C1 segment of cervical spinal cord (tissue), 14 donors: ENCODE results near the gene FOSL1.
"Not testable (repeated sequence)": the region's sequence is repeated elsewhere in the genome, so short reads cannot be mapped to it uniquely, and the experiment has no call there.

Experiments used
- DNase-seq, 14 donors: peaks; one replicate each; lab custom pipeline; 2025; lab: John Stamatoyannopoulos, UW

Gene FOSL1

DNA sequence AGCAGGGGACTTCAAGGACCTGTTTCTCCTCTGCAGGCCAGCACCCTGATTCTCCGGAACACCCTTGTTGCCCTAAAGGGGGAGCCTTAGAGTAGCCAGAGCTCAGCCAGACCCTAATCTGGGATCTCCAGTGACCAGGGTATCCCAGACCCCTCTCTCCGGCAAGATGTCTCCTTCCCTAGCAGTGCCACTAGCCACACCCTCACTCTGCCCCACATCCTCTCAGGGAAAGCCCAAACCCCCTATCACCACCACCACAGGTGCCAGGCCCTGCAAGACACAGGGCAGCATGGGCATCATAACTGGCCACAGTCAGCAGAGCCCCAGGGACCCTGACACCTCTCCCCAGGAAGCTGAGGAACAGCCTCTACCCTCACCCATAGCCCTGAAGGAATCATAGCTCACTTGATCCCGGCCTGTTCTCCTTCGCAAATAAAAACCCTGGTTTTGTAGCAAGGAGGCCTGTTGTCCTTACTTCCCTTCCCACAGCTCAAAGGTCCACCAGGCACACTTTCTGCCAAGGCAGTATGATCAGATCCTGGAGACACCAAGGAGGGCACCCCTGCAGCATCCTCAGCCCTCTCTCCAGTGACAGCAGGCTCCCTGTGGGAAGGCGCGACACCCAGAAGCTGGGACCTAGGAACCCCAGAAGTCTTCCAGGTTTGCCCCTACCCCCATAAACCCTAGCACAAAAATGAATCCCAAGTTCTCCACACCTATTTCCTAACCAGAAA is 46.8 kb downstream of the FOSL1 start:
- DNase-seq = no peak

DNA sequence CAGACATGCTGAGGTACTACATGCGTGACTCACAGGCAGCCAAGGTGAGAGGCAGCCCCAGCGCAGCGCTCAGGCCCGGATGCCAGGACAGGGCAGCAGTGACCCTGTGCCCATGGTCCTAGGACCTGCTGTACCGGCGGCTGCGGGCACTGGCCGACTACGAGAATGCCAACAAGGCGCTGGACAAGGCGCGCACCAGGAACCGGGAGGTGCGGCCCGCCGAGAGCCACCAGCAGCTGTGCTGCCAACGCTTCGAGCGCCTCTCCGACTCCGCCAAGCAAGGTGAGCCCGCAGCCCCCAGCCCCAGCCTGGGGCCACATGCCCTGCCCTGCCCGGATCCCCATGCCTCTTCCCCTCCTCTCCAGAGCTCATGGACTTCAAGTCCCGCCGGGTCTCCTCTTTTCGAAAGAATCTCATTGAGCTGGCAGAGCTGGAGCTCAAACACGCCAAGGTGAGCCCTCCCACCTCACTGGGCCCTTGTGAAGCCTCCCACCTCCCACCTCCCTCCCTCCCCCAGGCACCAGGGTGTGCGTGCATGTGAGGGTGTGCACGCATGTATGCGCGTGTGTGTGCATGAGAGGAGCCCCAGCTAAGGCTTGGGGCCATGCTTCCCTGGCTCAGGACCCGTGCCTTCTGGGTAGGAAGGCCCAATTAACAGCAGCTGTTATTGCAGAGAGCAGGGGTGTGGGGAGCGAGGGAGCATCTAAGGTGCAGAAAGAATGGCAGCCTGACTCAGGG is 47.5 kb downstream of the FOSL1 start:
- no peak for DNase-seq

DNA sequence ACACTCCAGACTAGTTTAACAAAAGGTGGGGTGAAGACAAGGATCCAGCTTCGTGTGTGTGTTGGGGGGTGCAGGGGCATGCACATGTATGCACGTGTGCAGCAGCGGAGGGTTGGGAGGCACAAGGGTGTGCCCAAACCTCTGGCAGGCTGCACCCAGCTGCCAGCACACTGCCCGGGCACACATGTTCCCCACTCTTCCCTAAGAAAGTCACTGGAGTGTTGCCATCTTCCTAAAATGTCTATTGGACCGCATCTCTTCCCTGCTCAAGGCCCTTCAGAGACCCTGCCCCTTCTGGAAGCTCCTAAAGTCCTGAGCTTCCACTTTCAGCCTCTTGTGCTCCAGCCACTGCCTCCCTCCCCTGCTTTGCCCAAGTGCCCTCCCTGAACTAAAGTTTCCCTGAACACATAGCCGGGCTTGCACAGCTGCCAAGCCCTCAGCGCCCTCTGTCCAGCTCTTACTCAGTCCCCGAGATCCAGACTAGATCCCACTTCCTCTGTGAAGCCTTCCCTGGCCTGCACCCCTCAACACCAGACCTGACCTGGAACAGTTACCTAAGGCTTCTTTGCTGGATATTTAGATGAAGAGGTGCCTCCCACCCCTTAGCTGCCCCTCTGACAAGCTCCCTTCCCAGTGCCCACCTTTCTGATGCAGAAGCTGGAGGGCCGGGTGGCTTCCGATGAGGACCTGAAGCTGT is 48.2 kb downstream of the FOSL1 start:
- DNase-seq = no peak

DNA sequence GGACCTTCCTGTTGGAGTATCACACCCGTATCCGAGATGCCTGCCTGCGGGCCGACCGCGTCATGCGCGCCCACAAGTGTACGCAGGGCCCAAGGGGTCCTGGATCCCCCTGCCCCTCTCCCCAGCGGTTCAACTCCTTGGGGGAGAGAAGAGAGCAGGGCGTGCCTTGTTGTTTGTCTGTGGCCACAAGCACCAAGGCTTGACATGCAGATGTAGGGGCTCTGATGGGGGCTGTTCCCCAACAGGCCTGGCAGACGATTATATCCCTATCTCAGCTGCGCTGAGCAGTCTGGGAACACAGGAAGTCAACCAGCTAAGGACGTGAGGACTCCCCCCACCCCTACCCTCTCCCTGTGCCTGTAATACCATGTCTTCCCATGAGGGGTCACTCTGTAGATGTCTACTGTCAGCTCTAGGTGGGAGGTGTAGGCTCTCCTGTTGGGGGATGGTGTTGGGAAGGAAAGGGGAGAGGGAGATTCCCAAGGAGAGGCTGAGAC is 49.1 kb downstream of the FOSL1 start:
- DNase-seq = no peak

DNA sequence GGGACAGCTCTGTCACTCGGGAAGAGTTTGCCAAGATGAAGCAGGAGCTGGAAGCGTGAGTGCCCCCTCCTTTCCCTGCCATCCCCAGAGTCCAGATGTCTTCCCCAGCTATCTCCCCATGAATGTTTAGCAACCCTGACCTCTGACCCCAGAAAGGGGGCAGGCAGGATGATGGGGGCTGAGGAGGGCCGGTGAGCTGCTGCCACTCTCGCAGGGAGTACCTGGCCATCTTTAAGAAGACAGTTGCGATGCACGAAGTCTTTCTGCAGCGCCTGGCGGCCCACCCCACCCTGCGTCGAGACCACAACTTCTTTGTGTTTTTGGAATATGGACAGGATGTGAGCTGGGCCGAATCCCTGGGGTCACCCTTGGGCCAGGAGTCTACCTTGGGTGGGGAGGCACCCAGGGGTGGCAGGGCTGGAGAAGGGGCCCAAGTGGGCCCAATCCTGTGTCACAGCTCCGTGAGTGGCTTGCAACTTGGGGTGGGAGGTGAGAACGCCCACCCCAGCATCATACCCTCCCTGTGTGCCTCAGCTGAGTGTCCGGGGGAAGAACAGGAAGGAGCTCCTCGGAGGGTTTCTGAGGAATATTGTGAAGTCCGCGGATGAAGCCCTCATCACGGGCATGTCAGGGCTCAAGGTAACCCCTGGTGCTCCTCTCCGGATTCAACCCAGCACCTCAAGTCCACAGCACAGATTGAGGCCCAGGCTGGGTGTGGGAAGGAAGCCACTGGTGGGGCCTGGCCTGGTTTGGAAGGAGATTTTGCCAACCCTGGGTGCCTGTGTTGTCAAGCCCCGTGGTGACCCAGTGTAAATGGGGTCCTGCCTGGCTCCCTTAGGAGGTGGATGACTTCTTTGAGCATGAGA is 49.7 kb downstream of the FOSL1 start:
- DNase-seq = no peak

DNA sequence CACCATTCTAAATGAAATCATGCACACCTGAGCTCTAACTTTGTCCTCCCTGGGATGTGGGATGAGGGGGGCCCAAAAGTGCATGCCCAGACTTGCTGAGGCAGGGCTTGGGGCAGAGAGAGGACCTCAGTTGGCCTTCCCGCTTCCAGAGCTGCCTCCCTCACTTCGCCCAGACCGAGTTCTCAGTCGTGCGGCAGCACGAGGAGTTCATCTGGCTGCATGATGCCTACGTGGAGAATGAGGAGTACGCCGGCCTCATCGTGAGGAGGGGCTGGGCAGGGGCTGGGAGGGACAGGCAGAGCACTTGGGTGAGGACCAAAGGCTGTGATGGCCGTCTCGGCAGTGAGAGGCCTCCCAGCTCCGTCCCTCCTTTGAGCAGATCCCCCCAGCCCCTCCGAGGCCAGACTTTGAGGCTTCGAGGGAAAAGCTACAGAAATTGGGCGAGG is 50.4 kb downstream of the FOSL1 start:
- no peak for DNase-seq

DNA sequence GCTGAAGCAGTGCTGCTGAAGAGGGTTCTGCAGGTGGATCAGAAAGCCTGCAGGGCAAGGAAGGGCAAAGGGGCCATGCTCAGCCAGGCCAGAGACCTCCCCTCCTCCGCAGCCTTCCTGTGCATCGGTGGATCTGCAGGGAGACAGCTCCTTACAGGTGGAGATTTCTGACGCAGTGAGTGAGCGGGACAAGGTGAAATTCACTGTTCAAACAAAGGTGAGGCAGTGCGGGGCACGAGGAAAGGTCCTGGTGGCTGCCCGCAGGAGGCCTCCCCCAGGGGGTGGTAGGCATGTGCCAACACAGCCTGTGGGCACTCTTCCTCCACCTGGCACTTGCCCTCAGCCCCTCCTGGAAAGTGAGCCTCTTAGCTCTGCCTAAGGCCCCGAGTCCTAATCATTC is 50.8 kb downstream of the FOSL1 start:
- no peak for DNase-seq

DNA sequence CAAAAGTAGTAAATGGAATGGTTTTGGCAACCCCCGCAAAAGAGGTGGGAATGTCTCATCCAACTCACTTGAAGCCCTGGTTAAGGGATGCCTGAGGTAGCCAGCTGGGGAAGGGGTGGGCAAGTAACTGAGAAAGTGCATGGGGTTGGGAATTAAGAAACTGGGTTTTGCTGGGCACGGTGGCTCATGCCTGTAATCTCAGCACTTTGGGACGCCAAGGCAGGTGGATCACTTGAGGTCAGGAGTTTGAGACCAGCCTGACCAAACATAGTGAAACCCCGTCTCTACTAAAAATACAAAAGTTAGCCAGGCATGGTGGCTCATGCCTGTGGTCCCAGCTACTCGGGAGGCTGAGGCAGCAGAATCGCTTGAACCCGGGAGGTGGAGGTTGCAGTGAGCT is 51.5 kb downstream of the FOSL1 start:
- DNase-seq = not testable (repeated sequence)

DNA sequence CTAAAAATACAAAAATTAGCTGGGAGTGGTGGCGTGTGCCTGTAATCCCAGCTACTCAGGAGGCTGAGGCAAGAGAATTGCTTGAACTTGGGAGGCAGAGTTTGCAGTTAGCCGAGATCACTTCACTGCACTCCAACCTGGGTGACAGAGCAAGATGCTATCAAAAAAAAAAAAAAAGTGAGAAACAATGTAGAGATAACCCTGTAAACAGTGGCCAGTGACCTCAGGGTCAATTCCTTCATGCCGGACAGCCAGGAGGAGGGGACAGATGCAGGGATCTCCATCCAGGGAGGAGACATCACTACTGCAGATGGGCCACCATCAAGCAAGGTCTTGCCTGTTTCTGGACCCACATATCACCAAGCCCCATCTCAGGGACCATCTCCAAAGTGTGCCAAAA is 52.4 kb downstream of the FOSL1 start:
- DNase-seq = no peak

DNA sequence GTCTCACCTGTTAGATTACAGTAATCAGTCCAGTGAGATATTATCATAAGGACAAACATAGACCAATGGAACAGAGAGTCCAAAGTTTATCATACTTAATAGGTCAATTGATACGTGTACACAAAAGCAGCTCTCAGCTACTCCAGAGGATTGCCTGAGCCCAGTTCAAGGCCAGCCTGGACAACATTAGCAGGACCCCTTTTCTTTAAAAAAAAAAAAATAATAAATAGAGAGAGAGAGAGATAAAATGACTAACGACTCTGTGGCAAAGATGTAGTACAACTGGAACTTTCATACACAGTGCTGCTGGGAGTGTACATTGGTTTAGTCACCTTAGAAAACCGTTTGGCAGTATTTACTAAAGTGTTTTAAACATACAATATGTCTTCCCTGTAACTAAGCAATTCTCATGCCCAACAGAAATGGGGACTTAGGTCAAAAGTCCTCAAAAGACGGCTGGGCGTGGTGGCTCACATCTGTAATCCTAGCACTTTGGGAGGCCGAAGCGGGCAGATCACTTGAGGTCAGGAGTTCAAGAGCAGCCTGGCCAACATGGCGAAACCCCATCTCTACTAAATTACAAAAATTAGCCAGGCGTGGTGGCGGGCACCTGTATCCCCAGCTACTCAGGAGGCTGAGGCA is 55.8 kb downstream of the FOSL1 start:
- DNase-seq = no peak

DNA sequence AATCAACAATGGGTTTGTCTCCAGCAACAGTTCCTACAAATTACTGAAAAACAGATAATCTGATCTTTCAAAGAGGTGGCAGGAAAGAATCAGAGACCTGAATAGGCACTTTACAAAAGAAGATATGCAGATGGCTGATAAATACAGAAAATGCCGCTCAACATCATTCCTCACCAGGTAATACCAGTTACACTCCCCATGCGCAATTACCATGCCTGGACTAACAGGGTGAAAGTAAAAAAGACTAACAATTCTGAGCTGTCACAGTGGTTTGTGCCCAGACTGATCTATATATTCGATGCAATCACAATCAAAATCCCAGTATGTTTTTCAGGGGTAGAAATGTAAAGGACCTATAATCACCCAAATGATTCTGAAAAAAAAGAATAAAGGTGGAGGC is 56.4 kb downstream of the FOSL1 start:
- no peak for DNase-seq

DNA sequence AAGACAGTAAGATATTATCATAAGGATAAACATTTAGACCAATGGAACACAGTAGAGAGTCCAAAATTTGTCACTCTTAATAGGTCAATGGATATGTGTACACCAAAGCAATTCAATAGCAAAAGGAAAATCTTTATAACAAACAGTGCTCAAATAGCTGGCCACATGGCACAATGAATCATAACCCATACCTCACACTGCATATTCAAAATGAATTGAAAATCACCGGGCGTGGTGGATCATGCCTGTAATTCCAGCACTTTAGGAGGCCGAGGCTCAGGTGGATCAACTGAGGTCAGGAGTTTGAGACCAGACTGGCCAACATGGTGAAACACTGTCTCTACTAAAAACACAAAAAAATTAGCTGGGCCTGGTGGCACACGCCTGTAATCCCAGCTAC is 58.0 kb downstream of the FOSL1 start:
- DNase-seq = no peak
